Panc1 (cell line): ENCODE measurements around the gene SLC25A33. TPM values are rescaled to one million over a fixed set of nuclear protein-coding genes. Genes with fewer than 3 reads are reported as not detected.

Source experiments
- ATAC-seq: fragments of 200-7000 bp; cut with Tn5 transposase; 2 replicates; pipeline ENCODE4 v1.9.1; 2020; ENCODE audit warnings: mild to moderate bottlenecking, moderate library complexity
- BruUV-seq: library from RNA; stranded (reverse); fragments of 400-500 nt; replicated peaks from 2 replicates; lab custom pipeline; 2021; lab: Mats Ljungman, UMichigan
- CTCF ChIA-PET: fragments of 300-600 bp; sonication (Branson Sonifier 250); formaldehyde crosslinking; loops from one replicate; lab custom pipeline; 2022; ENCODE audit warnings: antibody characterized with exemption; lab: Charles Lee
- POLR2A ChIA-PET: fragments of 300-600 bp; sonication (Branson Sonifier 250); formaldehyde crosslinking; loops from one replicate; lab custom pipeline; 2022; ENCODE audit warnings: antibody characterized with exemption; lab: Charles Lee
- DNase-seq: peaks from one replicate; pipeline ENCODE4 v3.0.0-alpha.2; 2010; ENCODE audit warnings: low read depth, low spot score
- H3K27ac ChIP-seq: 2 replicates; pipeline ENCODE4 v1.5.1; 2011; ENCODE audit warnings: mild to moderate bottlenecking, low read length, inconsistent platforms
- H3K27me3 ChIP-seq: fragments of 200-500 bp; sonication (Bioruptor generic); 2 replicates; pipeline ENCODE4 v1.6.0; 2014; ENCODE audit warnings: low read length, inconsistent platforms; ENCODE audit not compliant: control insufficient read depth, insufficient read depth
- H3K36me3 ChIP-seq: fragments of 200-500 bp; sonication (Bioruptor generic); 2 replicates; pipeline ENCODE4 v1.5.1; 2014; ENCODE audit warnings: inconsistent platforms, mild to moderate bottlenecking, low read length, moderate library complexity; ENCODE audit not compliant: control insufficient read depth, insufficient read depth
- H3K4me1 ChIP-seq: 2 replicates; pipeline ENCODE4 v1.5.1; 2011; ENCODE audit warnings: inconsistent platforms, mild to moderate bottlenecking, low read length, moderate library complexity; ENCODE audit not compliant: control insufficient read depth, insufficient read depth
- H3K4me3 ChIP-seq, 2 experiments: 2 replicates each; pipeline ENCODE4 v1.5.1; 2011 to 2012; ENCODE audit warnings: low read depth in 2 of 2, low read length in 2 of 2, mild to moderate bottlenecking in 2 of 2, inconsistent platforms in 1 of 2, moderate library complexity in 1 of 2
- H3K9me3 ChIP-seq: fragments of 200-500 bp; sonication (Bioruptor generic); 2 replicates; pipeline ENCODE4 v1.5.1; 2014; ENCODE audit warnings: low read depth, mild to moderate bottlenecking, inconsistent platforms, low read length, moderate library complexity; ENCODE audit not compliant: control insufficient read depth, insufficient read depth
- POLR2AphosphoS5 ChIP-seq: IDR thresholded peaks from 2 replicates; pipeline ENCODE4 v1.6.1; 2012; ENCODE audit warnings: mild to moderate bottlenecking, low read depth, low read length, moderate library complexity
- SIN3A ChIP-seq: IDR thresholded peaks from 2 replicates; pipeline ENCODE4 v1.6.1; 2012; ENCODE audit warnings: low read depth, mild to moderate bottlenecking, low read length, moderate library complexity, borderline replicate concordance; ENCODE audit not compliant: insufficient read depth
- TCF7L2 ChIP-seq: IDR thresholded peaks from 2 replicates; pipeline ENCODE4 v1.6.1; 2011; ENCODE audit warnings: mild to moderate bottlenecking, low read depth, low read length, inconsistent platforms
- in situ Hi-C: cut with HindIII; loops from 2 replicates; pipeline ENCODE4 v1.10.0; 2016; ENCODE audit warnings: low sequenced_read_pairs, low pct_unique_long_range_greater_than_20kb
- intact Hi-C: fragments of 100-400 bp; cut with micrococcal nuclease; formaldehyde crosslinking; loops from one replicate; pipeline ENCODE4 v1.10.0; 2022; ENCODE audit not compliant: unreplicated experiment
- total RNA-seq: library from RNA; stranded (reverse); gene quantifications from one replicate; pipeline ENCODE4 v1.2.1, GENCODE V29; 2021; ENCODE audit not compliant: unreplicated experiment
- TF ChIP-seq, protein P1 (sequence below), 2 experiments: IDR thresholded peaks; 2 replicates each; pipeline ENCODE4 v1.6.1; 2011 to 2012; ENCODE audit warnings: low read depth in 2 of 2, control low read depth in 1 of 2, low read length in 1 of 2, mild to moderate bottlenecking in 1 of 2, moderate library complexity in 1 of 2; ENCODE audit not compliant: insufficient read depth in 1 of 2
- TF ChIP-seq, protein P2 (sequence below): fragments of 450-650 bp; IDR thresholded peaks from 2 replicates; pipeline ENCODE4 v1.5.1; 2017; ENCODE audit warnings: mild to moderate bottlenecking

Gene SLC25A33
- total RNA-seq, 1 experiment from 2014 or later, result 13.4 TPM

DNA sequence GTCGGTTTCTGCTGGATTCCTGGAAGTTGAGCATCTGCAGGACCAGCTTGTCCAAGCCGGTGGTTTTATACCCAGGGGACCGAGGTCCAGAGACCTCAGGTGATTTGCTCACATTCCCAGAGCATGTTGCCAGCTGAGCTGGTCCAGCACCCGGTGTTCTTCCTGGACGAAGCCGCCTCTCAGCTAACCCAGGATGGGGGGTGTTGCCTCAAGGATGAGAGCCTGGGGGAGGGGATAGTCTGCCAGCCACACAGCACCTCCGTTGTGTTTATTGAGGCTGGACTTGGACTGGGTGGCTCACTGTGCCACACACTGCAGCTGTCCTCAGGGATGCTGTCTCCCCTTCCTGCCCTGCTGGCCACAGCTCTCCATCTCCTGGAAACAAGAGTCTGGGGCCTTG, 50.9 kb downstream of the SLC25A33 start:
- ChIA-PET POLR2A (interaction anchor here (0.6 kb wide), 1 partner anchor 43 kb away, joined by 6 read pairs; no protein-coding TSS in a partner anchor), CTCF (interaction anchor here (0.6 kb wide), 1 partner anchor 96 kb away, joined by 3 read pairs; no protein-coding TSS in a partner anchor)
- TF ChIP-seq SIN3A (no peak), TCF7L2 (no peak), POLR2AphosphoS5 (no peak)
- TF ChIP-seq, protein P1, sequence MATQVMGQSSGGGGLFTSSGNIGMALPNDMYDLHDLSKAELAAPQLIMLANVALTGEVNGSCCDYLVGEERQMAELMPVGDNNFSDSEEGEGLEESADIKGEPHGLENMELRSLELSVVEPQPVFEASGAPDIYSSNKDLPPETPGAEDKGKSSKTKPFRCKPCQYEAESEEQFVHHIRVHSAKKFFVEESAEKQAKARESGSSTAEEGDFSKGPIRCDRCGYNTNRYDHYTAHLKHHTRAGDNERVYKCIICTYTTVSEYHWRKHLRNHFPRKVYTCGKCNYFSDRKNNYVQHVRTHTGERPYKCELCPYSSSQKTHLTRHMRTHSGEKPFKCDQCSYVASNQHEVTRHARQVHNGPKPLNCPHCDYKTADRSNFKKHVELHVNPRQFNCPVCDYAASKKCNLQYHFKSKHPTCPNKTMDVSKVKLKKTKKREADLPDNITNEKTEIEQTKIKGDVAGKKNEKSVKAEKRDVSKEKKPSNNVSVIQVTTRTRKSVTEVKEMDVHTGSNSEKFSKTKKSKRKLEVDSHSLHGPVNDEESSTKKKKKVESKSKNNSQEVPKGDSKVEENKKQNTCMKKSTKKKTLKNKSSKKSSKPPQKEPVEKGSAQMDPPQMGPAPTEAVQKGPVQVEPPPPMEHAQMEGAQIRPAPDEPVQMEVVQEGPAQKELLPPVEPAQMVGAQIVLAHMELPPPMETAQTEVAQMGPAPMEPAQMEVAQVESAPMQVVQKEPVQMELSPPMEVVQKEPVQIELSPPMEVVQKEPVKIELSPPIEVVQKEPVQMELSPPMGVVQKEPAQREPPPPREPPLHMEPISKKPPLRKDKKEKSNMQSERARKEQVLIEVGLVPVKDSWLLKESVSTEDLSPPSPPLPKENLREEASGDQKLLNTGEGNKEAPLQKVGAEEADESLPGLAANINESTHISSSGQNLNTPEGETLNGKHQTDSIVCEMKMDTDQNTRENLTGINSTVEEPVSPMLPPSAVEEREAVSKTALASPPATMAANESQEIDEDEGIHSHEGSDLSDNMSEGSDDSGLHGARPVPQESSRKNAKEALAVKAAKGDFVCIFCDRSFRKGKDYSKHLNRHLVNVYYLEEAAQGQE (IDR thresholded peaks at IDR 0.05; ENCODE audit: insufficient read depth in 1 of 2, low read depth in 2 of 2, low read length in 1 of 2), result no peak
- TF ChIP-seq, protein P2, sequence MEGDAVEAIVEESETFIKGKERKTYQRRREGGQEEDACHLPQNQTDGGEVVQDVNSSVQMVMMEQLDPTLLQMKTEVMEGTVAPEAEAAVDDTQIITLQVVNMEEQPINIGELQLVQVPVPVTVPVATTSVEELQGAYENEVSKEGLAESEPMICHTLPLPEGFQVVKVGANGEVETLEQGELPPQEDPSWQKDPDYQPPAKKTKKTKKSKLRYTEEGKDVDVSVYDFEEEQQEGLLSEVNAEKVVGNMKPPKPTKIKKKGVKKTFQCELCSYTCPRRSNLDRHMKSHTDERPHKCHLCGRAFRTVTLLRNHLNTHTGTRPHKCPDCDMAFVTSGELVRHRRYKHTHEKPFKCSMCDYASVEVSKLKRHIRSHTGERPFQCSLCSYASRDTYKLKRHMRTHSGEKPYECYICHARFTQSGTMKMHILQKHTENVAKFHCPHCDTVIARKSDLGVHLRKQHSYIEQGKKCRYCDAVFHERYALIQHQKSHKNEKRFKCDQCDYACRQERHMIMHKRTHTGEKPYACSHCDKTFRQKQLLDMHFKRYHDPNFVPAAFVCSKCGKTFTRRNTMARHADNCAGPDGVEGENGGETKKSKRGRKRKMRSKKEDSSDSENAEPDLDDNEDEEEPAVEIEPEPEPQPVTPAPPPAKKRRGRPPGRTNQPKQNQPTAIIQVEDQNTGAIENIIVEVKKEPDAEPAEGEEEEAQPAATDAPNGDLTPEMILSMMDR, result no peak
- no TSS peak for BruUV-seq
- DNase-seq (no peak), ATAC-seq (no peak)
- Histone ChIP-seq H3K27ac (no peak overlapping the region), H3K9me3 (no peaks in the 10 kb centered on the region), H3K4me1 (peaks cover 5% of the 10 kb centered on the region; the same call in 1 of the 2 replicates), H3K36me3 (no peaks in the 10 kb centered on the region), H3K4me3 (peak overlapping the region; percentile 64 to 77), H3K27me3 (no peaks in the 10 kb centered on the region)
- in situ Hi-C loops, result no loop called here
- intact Hi-C loops, result no loop called here

DNA sequence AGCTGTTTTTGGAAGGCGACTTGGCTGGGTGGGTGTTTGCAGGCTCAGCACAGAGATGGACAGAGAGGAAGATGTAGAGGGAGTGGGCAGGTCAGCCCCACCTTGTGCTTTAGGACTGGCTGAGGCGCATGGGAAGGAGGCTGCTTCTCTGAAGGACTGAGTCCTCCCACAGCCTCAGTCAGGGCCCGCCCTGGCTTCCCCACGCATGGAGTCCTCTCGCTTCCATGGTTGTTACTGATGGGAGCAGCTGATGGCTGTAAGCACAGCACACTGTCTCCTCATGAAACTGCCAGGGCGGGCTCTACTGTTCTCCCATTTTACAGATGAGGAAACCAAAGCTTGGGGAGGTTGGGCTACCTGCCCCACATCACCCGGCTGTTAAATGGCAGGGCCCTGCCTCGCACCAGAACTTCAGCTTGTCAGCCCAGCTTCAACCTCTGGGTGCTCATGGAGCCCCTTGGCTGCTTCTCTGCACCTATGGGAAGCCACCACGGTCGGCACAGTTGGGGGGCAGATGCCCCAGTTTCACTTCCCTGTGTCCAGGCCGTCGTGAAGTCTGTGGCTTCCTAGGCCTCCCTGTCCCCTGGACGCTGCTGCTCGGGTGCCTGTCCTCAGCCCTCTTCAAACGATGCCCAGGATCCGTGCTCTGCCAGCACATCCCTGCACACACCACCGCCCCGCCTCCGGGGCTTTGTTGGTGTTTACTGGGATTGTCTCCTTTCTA, 51.8 kb downstream of the SLC25A33 start:
- DNase-seq (no peak), ATAC-seq (no peak)
- intact Hi-C loops (no loop called here), in situ Hi-C loops (no loop called here)
- BruUV-seq, result no TSS peak
- TF ChIP-seq, protein P2, result no peak
- no peak for TF ChIP-seq TCF7L2
- no peak for TF ChIP-seq POLR2AphosphoS5
- no peak for TF ChIP-seq SIN3A
- TF ChIP-seq, protein P1 (IDR thresholded peaks at IDR 0.05; ENCODE audit: insufficient read depth in 1 of 2, low read depth in 2 of 2, low read length in 1 of 2), result no peak
- H3K4me3 ChIP-seq, result no peak overlapping the region; a peak in 1 of 4 replicates
- H3K9me3 ChIP-seq, result no peaks in the 10 kb centered on the region
- ChIA-PET CTCF (no interaction called here), POLR2A (no interaction called here)
- H3K27ac ChIP-seq, result no peak overlapping the region
- peaks cover 5% of the 10 kb centered on the region; the same call in 1 of the 2 replicates for H3K4me1 ChIP-seq
- no peaks in the 10 kb centered on the region for H3K27me3 ChIP-seq
- H3K36me3 ChIP-seq, result no peaks in the 10 kb centered on the region
